Neural cell (in vitro differentiated cells): ENCODE data around the gene GIPC1. TPM values are rescaled to one million over a fixed set of nuclear protein-coding genes. Genes with fewer than 3 reads are reported as not detected.

Experiments
- H2AFZ ChIP-seq: fragments of 200-600, 300-800 bp; sonication (generic), shearing (Covaris generic); 2 replicates; pipeline ENCODE4 v1.6.0; 2014; ENCODE audit warnings: low read depth, mild to moderate bottlenecking, antibody characterized with exemption, low read length, moderate library complexity
- H3F3A ChIP-seq: fragments of 200-600 bp; shearing (Covaris generic); 2 replicates; pipeline ENCODE4 v1.6.1; 2016; ENCODE audit warnings: mild to moderate bottlenecking, moderate library complexity, mixed read lengths, antibody characterized with exemption, low read length; ENCODE audit not compliant: insufficient read depth, poor library complexity, severe bottlenecking
- H3K27ac ChIP-seq: fragments of 200-600, 300-800 bp; sonication (generic), shearing (Covaris generic); 2 replicates; pipeline ENCODE4 v1.5.1; 2014; ENCODE audit warnings: mild to moderate bottlenecking, low read length, moderate library complexity
- H3K27me3 ChIP-seq: fragments of 300-800, 200-600 bp; sonication (generic), shearing (Covaris generic); 2 replicates; pipeline ENCODE4 v1.6.0; 2014; ENCODE audit warnings: mild to moderate bottlenecking, low read depth, low read length, moderate library complexity; ENCODE audit not compliant: insufficient read depth
- H3K36me3 ChIP-seq: fragments of 300-800, 200-600 bp; sonication (generic), shearing (Covaris generic); 2 replicates; pipeline ENCODE4 v1.5.1; 2014; ENCODE audit warnings: mild to moderate bottlenecking, antibody characterized with exemption, low read length, moderate library complexity; ENCODE audit not compliant: insufficient read depth
- H3K4me2 ChIP-seq: fragments of 300-800, 200-600 bp; sonication (generic), shearing (Covaris generic); 2 replicates; pipeline ENCODE4 v1.6.0; 2014; ENCODE audit warnings: mild to moderate bottlenecking, low read length
- H3K4me3 ChIP-seq: fragments of 300-800, 200-600 bp; sonication (generic), shearing (Covaris generic); 2 replicates; pipeline ENCODE4 v1.5.1; 2014; ENCODE audit warnings: mild to moderate bottlenecking, low read length, moderate library complexity
- H3K79me2 ChIP-seq: fragments of 200-600 bp; shearing (Covaris generic); replicated peaks from 2 replicates; pipeline ENCODE4 v1.6.0; 2014; ENCODE audit warnings: mild to moderate bottlenecking, low read length, moderate library complexity; ENCODE audit not compliant: insufficient read depth
- H3K9ac ChIP-seq: fragments of 300-800, 200-600 bp; sonication (generic), shearing (Covaris generic); 2 replicates; pipeline ENCODE4 v1.6.1; 2016; ENCODE audit warnings: mild to moderate bottlenecking, low read length, mixed read lengths
- H3K9me2 ChIP-seq: fragments of 200-600 bp; shearing (Covaris generic); 2 replicates; pipeline ENCODE4 v1.6.1; 2016; ENCODE audit warnings: mild to moderate bottlenecking, low read length, mixed read lengths; ENCODE audit not compliant: insufficient read depth
- H3K9me3 ChIP-seq: fragments of 200-600, 300-800 bp; sonication (generic), shearing (Covaris generic); 2 replicates; pipeline ENCODE4 v1.6.1; 2016; ENCODE audit warnings: mild to moderate bottlenecking, mixed run types, low read length, moderate library complexity, mixed read lengths
- H4K20me1 ChIP-seq: fragments of 200-600 bp; shearing (Covaris generic); 2 replicates; pipeline ENCODE4 v1.6.1; 2016; ENCODE audit warnings: mild to moderate bottlenecking, mixed run types; ENCODE audit not compliant: insufficient read depth
- CTCF ChIP-seq: fragments of 450-650 bp; IDR thresholded peaks from 2 replicates; pipeline ENCODE4 v1.5.1; 2014; ENCODE audit warnings: antibody characterized with exemption, mild to moderate bottlenecking, moderate library complexity; ENCODE audit not compliant: poor library complexity, severe bottlenecking
- EP300 ChIP-seq: fragments of 450-650 bp; conservative IDR thresholded peaks from 2 replicates; pipeline ENCODE4 v1.6.1; 2014; ENCODE audit warnings: antibody characterized with exemption, mild to moderate bottlenecking, moderate library complexity; ENCODE audit not compliant: poor library complexity, severe bottlenecking
- EZH2 ChIP-seq: fragments of 200-600, 300-800 bp; shearing (Covaris generic), sonication (generic); IDR thresholded peaks from 2 replicates; pipeline ENCODE4 v1.6.1; 2014; ENCODE audit warnings: antibody characterized with exemption, low read length, borderline replicate concordance, mild to moderate bottlenecking; ENCODE audit not compliant: insufficient read depth, poor library complexity, severe bottlenecking
- MXI1 ChIP-seq: fragments of 450-650 bp; conservative IDR thresholded peaks from 2 replicates; pipeline ENCODE4 v1.6.1; 2014; ENCODE audit warnings: antibody characterized with exemption, mild to moderate bottlenecking; ENCODE audit not compliant: poor library complexity, severe bottlenecking
- POLR2AphosphoS5 ChIP-seq: IDR thresholded peaks from 2 replicates; pipeline ENCODE4 v1.6.1; 2012
- RAD21 ChIP-seq: fragments of 450-650 bp; conservative IDR thresholded peaks from 2 replicates; pipeline ENCODE4 v1.6.1; 2014; ENCODE audit warnings: antibody characterized with exemption, mild to moderate bottlenecking, moderate library complexity
- REST ChIP-seq: IDR thresholded peaks from 2 replicates; pipeline ENCODE4 v1.6.1; 2012; ENCODE audit warnings: borderline replicate concordance
- SMC3 ChIP-seq: fragments of 450-650 bp; conservative IDR thresholded peaks from 2 replicates; pipeline ENCODE4 v1.6.1; 2014; ENCODE audit warnings: antibody characterized with exemption, mild to moderate bottlenecking, moderate library complexity; ENCODE audit not compliant: poor library complexity
- TAF1 ChIP-seq: IDR thresholded peaks from 2 replicates; pipeline ENCODE4 v1.6.1; 2012; ENCODE audit warnings: low read depth
- polyA plus RNA-seq: library from polyadenylated mRNA; depleted of rRNA; stranded (reverse); fragments of >200 nt; gene quantifications from 2 replicates; pipeline ENCODE4 v1.2.3, GENCODE V29; 2014

GIPC1 gene
- polyA plus RNA-seq, 1 donor from 2014 or later = 128 TPM

GRCh38 chr19:14526423-14526822 is 30.5 kb upstream of the GIPC1 start:
- H3K27ac ChIP-seq = no peak overlapping the region
- TF ChIP-seq EP300 (no peak), RAD21 (no peak), EZH2 (no peak), REST (no peak), POLR2AphosphoS5 (no peak), TAF1 (no peak), MXI1 (no peak), SMC3 (no peak), CTCF (no peak)
- H3K4me2 ChIP-seq = no peak overlapping the region
- H3K9ac ChIP-seq = no peak overlapping the region
- no peaks in the 10 kb centered on the region for H4K20me1 ChIP-seq
- no peak overlapping the region for H3K4me3 ChIP-seq
- H3K9me2 ChIP-seq = no peaks in the 10 kb centered on the region
- peaks cover 11% of the 10 kb centered on the region for H3K79me2 ChIP-seq
- no peak overlapping the region for H2AFZ ChIP-seq
- H3K9me3 ChIP-seq = no peaks in the 10 kb centered on the region
- H3K27me3 ChIP-seq = no peaks in the 10 kb centered on the region
- H3K36me3 ChIP-seq = no peaks in the 10 kb centered on the region
- no peaks in the 10 kb centered on the region for H3F3A ChIP-seq

GRCh38 chr19:14525729-14526128 is 29.8 kb upstream of the GIPC1 start:
- no peak overlapping the region for H3K4me2 ChIP-seq
- H3F3A ChIP-seq = no peaks in the 10 kb centered on the region
- H3K27ac ChIP-seq = no peak overlapping the region
- no peak overlapping the region for H3K9ac ChIP-seq
- no peaks in the 10 kb centered on the region for H3K36me3 ChIP-seq
- no peaks in the 10 kb centered on the region for H3K9me2 ChIP-seq
- H4K20me1 ChIP-seq = no peaks in the 10 kb centered on the region
- no peak overlapping the region for H2AFZ ChIP-seq
- H3K4me3 ChIP-seq = no peak overlapping the region
- no peaks in the 10 kb centered on the region for H3K9me3 ChIP-seq
- H3K27me3 ChIP-seq = no peaks in the 10 kb centered on the region
- TF ChIP-seq REST = no peak
- no peak for TF ChIP-seq RAD21
- no peak for TF ChIP-seq SMC3
- TF ChIP-seq TAF1 = no peak
- TF ChIP-seq EP300 = no peak
- TF ChIP-seq POLR2AphosphoS5 = no peak
- no peak for TF ChIP-seq EZH2
- TF ChIP-seq CTCF = no peak
- TF ChIP-seq MXI1 = no peak
- peaks cover 7% of the 10 kb centered on the region for H3K79me2 ChIP-seq
